IPS-18a (cell line): Measurements from ENCODE around the gene ADAP1.

Experiments
- H3K27ac ChIP-seq: one replicate; pipeline ENCODE4 v1.5.1; 2013; ENCODE audit warnings: low read length
- H3K27me3 ChIP-seq: one replicate; pipeline ENCODE4 v1.6.1; 2013; ENCODE audit warnings: mild to moderate bottlenecking, low read length; ENCODE audit not compliant: control insufficient read depth, insufficient read depth
- H3K36me3 ChIP-seq: one replicate; pipeline ENCODE4 v1.6.1; 2013; ENCODE audit warnings: low read depth, low read length; ENCODE audit not compliant: control insufficient read depth
- H3K4me1 ChIP-seq: one replicate; pipeline ENCODE4 v1.6.1; 2013; ENCODE audit warnings: low read depth, low read length; ENCODE audit not compliant: control insufficient read depth
- H3K4me3 ChIP-seq: one replicate; pipeline ENCODE4 v1.5.1; 2013; ENCODE audit warnings: low read length
- H3K9ac ChIP-seq: one replicate; pipeline ENCODE4 v1.6.1; 2013; ENCODE audit warnings: mild to moderate bottlenecking, low read length, moderate library complexity
- H3K9me3 ChIP-seq: one replicate; pipeline ENCODE4 v1.6.1; 2013; ENCODE audit warnings: low read depth, low read length; ENCODE audit not compliant: control insufficient read depth

ADAP1 gene

GRCh38 chr7:994592-995308 is 40.3 kb upstream of the ADAP1 start:
- no peak overlapping the region for H3K9ac ChIP-seq
- H3K9me3 ChIP-seq = no peaks in the 10 kb centered on the region
- no peaks in the 10 kb centered on the region for H3K27me3 ChIP-seq
- H3K4me1 ChIP-seq = peaks cover 4% of the 10 kb centered on the region
- H3K27ac ChIP-seq = no peak overlapping the region
- no peaks in the 10 kb centered on the region for H3K36me3 ChIP-seq
- H3K4me3 ChIP-seq = no peak overlapping the region

GRCh38 chr7:992709-993607 is 38.5 kb upstream of the ADAP1 start:
- Histone ChIP-seq H3K36me3 (no peaks in the 10 kb centered on the region), H3K4me3 (no peak overlapping the region), H3K27ac (no peak overlapping the region), H3K27me3 (no peaks in the 10 kb centered on the region), H3K9me3 (no peaks in the 10 kb centered on the region), H3K9ac (no peak overlapping the region), H3K4me1 (peaks cover 4% of the 10 kb centered on the region)

- no peaks in the 10 kb centered on the region for H3K27me3 ChIP-seq
- H3K36me3 ChIP-seq = no peaks in the 10 kb centered on the region
- no peak overlapping the region for H3K9ac ChIP-seq
- H3K4me1 ChIP-seq = peaks cover 4% of the 10 kb centered on the region
- no peaks in the 10 kb centered on the region for H3K9me3 ChIP-seq
- H3K4me3 ChIP-seq = no peak overlapping the region
- no peak overlapping the region for H3K27ac ChIP-seq
These were observed 37.5 kb upstream of the ADAP1 start for GRCh38 chr7:991729-992656.

- no peak overlapping the region for H3K4me3 ChIP-seq
These were observed 36.7 kb upstream of the ADAP1 start for GRCh38 chr7:990933-991728.

GRCh38 chr7:990352-990932 is 36.0 kb upstream of the ADAP1 start:
- peaks cover 4% of the 10 kb centered on the region for H3K4me1 ChIP-seq

More at GRCh38 chr7:990933-991728, 36.7 kb upstream of the ADAP1 start:
- peaks cover 4% of the 10 kb centered on the region for H3K4me1 ChIP-seq
- H3K27me3 ChIP-seq = no peaks in the 10 kb centered on the region
- H3K27ac ChIP-seq = no peak overlapping the region
- H3K9ac ChIP-seq = no peak overlapping the region
- no peaks in the 10 kb centered on the region for H3K36me3 ChIP-seq
- no peaks in the 10 kb centered on the region for H3K9me3 ChIP-seq

GRCh38 chr7:988963-989529 is 34.6 kb upstream of the ADAP1 start:
- Histone ChIP-seq H3K27ac (no peak overlapping the region), H3K4me3 (no peak overlapping the region), H3K36me3 (no peaks in the 10 kb centered on the region), H3K9ac (no peak overlapping the region), H3K27me3 (no peaks in the 10 kb centered on the region), H3K9me3 (no peaks in the 10 kb centered on the region), H3K4me1 (peaks cover 4% of the 10 kb centered on the region)

More at GRCh38 chr7:990352-990932, 36.0 kb upstream of the ADAP1 start:
- Histone ChIP-seq H3K9me3 (no peaks in the 10 kb centered on the region), H3K27ac (no peak overlapping the region), H3K36me3 (no peaks in the 10 kb centered on the region), H3K4me3 (no peak overlapping the region), H3K9ac (no peak overlapping the region), H3K27me3 (no peaks in the 10 kb centered on the region)

GRCh38 chr7:988426-988911 is 34.0 kb upstream of the ADAP1 start:
- H3K4me1 ChIP-seq = peaks cover 4% of the 10 kb centered on the region
- H3K27ac ChIP-seq = no peak overlapping the region
- no peaks in the 10 kb centered on the region for H3K36me3 ChIP-seq
- no peaks in the 10 kb centered on the region for H3K9me3 ChIP-seq
- H3K27me3 ChIP-seq = no peaks in the 10 kb centered on the region
- no peak overlapping the region for H3K4me3 ChIP-seq
- no peak overlapping the region for H3K9ac ChIP-seq

- Histone ChIP-seq H3K9me3 (no peaks in the 10 kb centered on the region), H3K9ac (no peak overlapping the region), H3K27ac (no peak overlapping the region), H3K4me1 (peaks cover 4% of the 10 kb centered on the region), H3K4me3 (no peak overlapping the region), H3K36me3 (no peaks in the 10 kb centered on the region), H3K27me3 (no peaks in the 10 kb centered on the region)
These were observed 33.4 kb upstream of the ADAP1 start for GRCh38 chr7:987909-988308.

- no peaks in the 10 kb centered on the region for H3K36me3 ChIP-seq
- H3K4me1 ChIP-seq = no peaks in the 10 kb centered on the region
- no peak overlapping the region for H3K27ac ChIP-seq
- no peaks in the 10 kb centered on the region for H3K27me3 ChIP-seq
- no peak overlapping the region for H3K4me3 ChIP-seq
- H3K9me3 ChIP-seq = no peaks in the 10 kb centered on the region
- no peak overlapping the region for H3K9ac ChIP-seq
These were observed 32.6 kb upstream of the ADAP1 start for GRCh38 chr7:986766-987751.
